ENCODE data around the gene CHD3.

The CHD3 gene

DNA sequence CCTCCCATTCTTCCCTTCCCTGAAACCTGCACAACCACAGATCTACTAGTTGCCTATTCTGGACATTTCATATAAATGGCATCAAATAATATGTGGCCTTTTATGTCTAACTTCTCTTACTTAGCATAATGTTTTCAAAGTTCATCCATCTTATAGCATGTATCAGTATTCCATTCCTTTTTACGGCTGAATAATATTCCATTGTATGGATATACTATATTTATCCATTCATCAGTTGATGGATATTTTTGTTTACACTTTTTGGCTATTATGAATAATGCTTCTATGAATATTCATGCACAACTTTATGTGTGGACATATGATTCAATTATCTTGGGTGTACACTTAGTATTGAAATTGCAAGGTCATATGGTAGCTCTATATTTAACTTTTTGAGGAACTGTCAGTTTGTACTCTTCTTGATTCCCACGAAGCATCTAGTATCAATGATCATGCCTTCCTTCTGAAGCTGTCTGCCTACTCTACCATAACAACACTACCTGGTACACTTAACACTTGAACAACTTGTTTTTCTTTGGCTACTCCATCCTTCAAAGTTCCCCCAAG, 12.7 kb upstream of the CHD3 start:
- DNase-seq = no peak

DNA sequence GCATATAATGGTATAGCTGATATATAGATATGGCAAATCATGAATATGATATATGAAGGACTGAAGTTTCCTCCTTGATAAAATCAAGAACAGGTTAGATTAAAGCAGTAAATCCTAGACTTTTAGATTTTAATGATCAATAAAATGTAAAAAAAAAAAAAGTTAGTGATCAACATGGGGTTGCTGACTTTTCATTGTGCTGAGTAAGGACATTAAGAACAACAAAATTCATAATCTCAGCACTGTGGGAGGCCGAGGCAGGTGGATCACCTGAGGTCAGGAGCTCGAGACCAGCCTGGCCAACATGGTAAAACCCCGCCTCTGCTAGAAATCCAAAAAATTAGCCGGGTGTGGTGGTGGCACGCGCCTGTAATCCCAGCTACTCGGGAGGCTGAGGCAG, 10.4 kb upstream of the CHD3 start:
- no peak for DNase-seq

DNA sequence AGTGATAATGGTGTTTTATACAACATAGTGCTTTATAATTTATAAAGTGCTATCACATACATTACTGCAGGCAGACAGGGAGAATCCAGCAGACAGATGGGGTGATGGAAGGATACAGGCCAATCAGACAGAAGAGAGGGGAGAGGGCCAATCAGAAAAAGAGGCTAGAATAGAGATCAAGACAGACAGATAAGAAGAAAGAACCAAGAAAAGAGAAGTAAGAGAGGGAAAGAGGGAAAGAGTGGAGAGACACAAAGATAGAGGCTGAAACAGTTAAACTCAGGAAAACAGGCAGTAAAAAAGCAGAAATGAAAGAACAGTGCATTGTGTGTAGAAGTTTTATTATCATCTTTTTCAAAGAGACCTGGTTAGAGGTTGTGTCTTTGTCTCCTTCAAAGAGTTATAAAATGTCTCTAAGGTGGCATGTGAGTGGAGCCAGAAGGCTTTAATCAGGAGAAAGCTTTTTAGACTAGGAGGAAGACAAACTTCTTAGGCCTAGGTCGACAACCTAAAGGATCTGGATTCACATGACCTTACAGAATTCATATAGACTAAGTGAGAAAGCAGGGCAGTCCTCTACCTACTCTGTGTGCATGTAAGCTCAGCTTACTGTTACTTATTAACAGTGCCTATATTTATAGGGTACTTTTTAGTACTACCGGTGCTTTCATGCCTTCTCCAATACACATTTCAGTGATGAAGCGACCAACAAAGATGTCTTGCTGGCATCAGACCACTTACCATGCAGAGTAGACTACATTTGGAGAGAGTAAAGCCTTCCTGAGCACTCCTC, 8.3 kb upstream of the CHD3 start:
- no peak for DNase-seq

DNA sequence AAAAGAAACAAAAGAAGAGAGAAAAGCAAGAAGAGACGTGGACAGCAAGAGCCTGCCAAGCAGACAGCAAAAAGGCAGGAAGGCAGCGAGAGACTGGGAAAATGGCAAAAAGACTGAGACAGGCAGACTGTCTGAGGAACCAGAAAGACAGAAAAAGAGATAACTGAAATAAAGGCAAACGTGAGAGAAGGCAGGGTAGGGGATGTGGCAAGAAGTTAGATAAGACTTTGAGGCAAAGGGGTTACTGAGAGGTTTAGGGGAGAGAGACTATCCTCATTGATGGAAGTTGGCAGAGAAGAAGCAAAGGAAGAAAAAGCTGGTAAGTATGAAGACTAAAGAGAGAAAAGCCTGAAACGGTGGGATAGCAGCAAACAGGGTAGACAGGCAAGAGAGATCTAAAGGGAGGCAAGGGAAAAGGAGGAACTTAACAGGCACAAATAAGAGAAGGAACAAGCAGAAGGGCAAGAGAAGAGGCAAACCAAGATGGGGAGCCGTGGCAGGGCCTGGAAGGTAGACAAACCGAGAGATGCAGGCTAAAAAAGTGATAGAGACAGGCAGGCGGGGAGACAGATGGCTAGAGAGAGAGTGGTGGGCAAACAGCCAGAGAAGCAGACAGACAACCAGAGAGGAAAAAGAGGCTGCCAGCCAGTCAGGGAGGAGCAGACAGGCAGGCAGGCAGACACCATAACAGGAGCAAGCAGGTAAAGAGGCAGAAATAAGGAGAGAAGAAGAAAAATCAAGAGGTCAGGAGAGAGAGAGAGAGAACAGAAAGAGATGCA, 7.1 kb upstream of the CHD3 start:
- DNase-seq = peak; percentile 86

DNA sequence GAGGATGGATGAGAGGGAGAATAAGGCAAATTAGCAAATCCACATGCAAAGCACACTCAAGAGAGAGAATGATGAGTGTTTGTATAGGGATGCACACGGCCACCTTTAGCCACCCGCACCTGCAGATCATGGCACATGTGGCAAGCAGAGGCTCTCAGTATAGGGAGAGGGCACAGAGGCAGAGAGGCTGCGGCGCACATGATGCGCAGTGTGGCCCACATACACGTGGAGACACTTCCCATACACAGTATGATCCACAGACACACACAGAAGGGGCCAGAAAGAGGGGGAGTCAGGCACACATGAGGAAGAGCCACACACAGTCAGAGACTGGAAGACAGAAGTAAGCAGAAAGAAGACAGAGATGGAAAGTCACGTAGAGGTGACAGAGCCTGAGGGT, 6.5 kb upstream of the CHD3 start:
- peak; percentile 95 for DNase-seq

DNA sequence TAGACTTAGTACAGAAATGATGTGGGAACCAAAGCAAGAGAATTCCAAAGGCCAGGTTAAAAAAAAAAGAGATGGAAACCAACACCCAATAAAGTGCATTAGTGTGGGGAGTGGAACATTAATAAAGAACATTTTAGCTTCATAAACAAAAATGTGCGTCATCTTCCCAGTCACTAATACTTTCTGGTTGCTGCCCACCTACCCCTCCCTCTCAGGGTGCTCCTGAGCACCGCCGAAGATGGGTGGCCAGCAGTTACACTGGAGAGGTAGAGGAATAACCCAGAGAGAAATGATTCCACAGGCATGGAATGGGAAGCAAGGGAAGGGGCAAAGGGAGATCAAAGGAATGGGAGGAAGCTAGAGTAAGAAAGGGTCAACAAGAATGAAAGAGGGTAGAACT, 6.0 kb upstream of the CHD3 start:
- DNase-seq = no peak

DNA sequence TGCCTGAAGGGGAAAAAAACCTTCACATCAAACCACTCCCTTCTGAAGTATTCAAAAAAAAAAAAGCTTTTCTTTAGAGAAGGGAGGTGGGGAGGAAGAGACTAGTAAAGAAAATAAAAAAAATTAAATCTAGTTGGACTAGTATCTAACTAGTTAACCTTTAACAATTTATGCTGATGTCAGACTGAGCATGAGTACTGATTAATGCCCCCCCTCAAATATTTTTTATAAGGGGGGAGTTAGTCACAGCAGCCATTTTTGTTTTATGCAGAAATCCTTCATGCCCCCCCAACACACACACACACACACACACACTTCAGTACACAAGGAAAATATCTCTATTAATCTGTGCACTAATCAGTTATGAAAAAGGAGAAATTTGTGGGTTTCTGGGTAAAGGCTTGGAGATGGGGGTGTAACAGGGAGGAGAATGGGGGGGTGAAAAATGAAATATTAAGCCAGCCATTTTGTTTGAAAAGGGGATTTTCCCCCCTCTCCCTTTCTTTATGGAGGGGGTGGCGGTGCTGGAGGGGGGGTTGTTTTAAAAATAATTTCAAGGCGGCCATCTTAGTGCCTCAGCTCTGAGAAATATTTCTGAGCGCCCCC, 4.7 kb upstream of the CHD3 start:
- DNase-seq = peak; percentile 78

DNA sequence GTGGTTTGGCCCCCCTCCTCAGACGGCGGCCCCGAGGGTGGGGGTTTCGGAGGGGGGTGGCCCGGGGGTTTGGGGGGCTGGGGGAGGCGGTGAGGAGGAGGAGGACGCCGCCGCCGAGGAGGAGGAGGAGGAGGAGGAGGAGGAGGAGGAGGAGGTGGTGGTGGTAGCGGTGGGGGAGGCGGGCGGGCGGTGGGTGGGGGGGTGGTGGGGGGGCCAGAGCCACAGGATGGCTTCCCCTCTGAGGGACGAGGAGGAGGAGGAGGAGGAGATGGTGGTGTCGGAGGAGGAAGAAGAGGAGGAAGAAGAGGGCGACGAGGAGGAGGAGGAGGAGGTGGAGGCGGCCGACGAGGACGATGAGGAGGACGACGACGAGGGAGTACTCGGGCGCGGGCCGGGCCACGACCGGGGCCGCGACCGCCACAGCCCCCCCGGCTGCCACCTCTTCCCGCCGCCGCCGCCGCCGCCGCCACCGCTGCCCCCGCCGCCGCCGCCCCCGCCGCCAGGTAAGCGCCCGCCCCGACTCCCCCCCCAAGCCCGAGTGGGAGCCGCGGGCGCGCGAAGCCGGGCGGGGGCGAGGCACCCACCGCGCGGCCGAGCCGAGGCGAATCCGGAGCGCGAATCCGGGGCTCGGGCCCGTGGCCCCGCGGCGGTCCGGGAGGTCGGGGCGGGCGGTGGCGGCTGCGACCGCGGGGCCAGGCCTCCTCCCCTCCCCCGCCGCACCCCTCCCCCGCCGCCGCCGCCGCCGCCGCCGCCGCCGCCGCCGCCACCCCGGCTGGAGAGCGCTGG, 3.8 kb upstream of the CHD3 start:
- peak; percentile 74 for DNase-seq

DNA sequence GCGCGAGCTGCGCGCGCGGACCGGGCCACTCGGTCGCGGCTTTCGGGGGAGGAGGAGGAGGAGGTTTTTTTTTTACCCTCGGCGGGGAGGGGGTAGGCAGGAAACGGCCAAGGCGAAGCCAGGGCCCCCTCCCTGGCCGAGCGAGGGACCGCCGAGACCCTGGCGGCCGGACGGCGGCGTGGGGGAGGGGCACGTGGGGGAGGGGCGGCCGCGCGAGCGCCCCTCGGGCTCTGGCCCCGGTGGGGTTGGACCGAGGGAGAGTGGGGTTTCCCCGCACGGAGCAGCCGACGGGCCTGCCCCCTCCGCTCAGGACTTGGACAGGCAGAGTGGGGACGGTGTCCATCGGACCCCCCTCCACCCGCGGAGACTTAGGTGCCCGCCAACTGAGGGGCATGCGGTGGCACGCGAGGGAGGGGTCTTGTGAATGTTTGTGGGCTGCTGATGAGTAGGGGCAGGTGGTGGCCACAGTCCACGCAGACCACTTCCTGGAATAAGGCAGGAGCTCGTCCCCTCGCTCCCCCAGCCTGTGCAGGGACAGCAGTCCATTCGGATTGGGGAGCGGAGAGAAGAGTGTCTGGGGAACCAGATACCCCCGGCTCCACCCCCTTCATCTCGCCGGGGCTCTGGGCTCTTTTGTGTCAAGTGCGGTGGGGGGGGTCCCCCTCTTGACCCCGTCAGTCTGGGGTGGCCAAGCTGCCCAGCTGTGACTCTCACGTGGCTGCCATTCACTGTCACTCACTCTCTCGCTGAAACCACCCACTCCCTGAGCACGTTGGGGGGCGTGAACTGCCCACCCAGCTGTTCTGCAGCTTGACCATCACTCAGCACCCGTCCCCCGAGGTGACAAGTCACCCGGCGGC, 3.0 kb upstream of the CHD3 start:
- peak; percentile 84 for DNase-seq

DNA sequence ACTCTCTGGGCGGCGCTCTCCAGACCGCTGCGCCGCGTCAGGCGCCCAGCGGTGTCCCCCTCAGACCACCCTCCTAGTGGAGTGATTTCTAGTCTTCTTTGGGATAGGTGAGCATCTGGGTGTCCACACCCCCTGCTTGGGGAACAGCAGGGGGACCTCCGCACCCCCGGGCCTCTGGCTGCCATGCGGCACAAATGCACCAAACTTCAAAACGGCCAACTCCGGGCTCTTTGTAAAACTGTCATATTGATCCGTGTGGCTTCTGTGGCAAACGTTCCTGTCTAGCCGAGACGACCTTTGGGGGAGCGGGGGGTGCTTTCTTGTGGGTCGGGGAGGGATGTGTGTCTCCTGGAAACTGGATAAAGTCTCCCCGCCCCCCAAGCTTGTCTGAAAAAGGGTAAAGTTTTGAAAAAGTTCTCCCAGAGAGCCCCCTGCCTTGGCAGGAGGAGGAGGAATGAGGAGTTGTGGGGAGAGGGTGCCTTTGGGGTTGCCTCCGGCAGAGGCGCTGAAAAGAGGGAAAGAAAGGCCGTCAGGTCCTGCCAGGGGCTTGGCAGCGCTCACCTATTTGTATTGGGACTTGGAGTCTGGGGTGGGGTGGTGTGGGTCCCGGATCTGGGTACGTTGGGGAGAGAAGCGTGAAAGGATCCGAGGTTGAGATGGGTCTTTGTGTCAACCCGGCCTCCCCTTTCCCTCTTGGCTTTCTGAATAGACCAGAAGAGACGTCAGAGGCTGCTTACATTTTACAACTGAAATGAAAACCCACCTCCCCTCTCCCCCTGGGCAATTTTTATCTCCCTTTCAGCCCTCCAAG, 2.2 kb upstream of the CHD3 start:
- DNase-seq = peak; percentile 78

DNA sequence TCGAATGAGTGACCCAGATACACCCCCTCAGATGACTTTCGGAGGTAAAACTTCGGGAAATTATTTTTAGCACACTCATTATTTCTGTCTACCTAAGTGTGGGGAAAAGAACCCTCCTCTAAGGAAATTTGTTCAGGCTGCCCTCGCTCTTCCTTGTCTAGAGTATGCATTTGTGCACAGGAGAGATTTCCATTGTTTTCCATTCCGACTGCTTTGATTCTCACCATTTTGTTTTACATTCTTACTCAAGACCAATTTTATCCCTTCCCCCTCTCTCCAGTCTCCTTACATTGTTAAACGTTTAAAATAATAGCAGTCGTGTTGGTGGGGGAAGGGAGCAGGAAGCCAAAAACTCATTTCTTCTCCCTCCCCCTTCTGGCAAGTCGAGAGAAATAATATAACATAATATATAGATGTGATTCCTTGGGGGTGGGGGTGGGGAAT, 1.5 kb upstream of the CHD3 start:
- DNase-seq = peak; percentile 90

DNA sequence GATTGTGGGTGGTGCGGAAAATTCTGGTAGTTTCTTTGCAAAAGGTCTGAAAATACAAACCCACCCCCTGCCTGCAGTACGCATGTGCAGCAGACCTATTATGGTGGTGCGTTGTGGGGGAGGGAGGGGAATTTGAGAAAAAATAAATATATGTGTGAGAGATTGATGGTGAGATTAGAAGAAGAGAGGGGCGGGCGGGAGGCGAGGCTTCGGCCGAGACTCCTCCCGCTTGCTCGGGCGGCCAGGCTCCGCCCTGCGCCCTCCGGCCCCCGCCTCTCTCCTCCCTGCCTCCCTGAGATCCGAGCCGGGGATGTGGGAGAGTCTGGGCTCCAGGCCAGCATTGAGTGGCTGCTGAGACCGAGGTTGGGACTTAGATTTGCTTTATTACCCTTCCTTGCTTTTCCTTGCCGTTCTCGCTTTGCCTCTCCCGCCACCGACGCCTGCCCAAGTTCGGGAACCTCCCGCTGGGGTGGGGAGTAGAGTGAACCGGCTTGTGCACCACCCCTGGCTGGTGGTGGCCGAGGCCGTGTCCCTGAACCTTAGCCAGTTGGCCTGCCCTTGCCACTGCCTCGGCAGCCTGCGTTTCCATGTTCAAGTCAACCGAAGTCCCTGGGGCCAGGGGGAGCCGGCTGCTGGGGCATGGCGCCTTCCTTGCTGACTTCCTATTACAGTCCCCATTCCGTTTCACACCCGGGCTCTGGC, 956 bp upstream of the CHD3 start:
- DNase-seq = peak; percentile 99

DNA sequence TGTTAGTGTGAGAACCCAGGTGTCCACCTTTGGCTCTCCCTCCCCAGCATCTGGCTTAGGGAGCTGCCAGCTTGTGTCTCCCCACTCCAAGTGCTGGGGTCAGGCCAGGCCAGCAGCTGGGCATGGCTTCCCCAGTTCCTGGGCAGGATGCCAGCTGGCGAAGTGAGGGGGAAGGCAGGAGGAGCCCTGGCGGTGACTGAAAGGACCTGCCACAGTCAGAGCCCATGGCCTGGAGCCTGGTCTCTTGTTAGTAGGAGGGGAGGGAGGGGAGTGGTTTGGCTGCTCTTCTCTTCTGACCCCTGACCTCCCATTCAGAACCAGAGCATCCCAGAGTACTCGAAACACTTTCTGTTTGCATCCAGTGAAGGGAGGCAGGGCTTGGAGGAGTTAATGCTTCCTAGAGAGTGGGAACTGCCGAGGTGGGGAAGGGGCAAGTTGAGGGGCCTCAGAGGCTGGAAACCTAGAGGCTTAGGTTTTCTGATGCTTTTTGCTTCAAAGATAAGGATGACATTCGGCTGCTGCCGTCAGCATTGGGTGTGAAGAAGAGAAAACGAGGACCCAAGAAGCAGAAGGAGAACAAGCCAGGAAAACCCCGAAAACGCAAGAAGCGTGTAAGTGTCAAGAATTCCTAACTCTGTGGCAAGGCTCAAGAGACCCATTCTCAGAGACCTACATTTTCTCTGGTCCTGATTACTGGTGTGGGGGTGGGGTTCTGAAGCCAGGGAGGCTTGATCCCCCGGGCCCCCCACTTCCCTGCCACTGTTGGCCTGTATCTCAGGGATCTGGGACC, 772 bp downstream of the CHD3 start:
- peak; percentile 99 for DNase-seq

DNA sequence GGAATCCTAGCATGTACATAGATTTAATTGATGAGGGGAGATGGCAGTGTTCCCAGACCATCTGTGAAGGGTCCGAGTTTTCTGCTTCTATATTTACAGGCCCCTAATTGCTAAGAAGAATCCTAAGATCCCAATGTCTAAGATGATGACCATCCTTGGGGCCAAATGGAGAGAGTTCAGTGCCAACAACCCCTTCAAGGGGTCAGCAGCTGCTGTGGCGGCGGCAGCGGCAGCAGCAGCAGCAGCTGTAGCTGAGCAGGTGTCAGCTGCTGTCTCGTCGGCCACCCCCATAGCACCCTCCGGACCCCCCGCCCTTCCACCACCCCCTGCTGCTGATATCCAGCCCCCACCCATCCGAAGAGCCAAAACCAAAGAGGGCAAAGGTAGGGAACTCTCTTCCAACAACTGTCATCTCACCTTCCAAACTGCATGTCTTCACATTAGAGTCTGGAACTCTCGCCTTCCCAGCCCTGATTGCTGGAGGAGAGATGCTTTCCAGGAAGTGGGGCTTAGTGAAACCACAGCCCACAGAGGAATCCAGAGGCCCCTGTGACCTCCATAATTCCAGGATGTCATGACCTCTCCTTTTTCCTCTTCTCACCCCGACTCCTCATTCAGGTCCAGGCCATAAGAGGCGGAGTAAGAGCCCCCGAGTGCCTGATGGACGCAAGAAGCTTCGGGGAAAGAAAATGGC, 4.7 kb downstream of the CHD3 start:
- no peak for DNase-seq

DNA sequence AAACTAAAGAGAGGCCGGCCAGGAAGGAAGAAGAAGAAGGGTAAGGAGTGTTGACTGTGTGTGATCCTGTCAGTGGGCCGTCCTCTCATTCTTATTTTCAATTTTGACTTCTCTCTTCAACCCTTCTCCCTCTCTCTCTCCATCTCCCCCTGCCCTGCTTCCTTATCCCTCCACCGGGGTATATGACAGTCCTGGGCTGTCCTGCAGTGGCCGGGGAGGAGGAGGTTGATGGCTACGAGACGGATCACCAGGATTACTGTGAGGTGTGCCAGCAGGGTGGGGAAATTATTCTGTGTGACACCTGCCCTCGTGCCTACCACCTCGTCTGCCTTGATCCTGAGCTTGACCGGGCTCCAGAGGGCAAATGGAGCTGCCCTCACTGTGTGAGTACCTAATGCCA, 5.6 kb downstream of the CHD3 start:
- no peak for DNase-seq

DNA sequence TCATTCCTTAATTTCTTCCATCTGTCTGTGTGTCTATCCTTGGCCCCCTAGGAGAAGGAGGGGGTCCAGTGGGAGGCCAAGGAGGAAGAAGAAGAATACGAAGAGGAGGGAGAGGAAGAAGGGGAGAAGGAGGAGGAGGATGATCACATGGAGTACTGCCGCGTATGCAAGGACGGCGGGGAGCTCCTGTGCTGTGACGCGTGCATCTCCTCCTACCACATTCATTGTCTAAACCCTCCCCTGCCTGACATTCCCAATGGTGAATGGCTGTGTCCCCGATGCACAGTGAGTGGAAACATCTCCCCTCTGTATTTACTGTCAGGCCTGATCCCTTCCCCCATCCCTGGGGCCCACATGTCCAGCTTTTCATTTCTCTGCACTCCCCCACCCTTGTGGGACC, 6.3 kb downstream of the CHD3 start:
- no peak for DNase-seq

DNA sequence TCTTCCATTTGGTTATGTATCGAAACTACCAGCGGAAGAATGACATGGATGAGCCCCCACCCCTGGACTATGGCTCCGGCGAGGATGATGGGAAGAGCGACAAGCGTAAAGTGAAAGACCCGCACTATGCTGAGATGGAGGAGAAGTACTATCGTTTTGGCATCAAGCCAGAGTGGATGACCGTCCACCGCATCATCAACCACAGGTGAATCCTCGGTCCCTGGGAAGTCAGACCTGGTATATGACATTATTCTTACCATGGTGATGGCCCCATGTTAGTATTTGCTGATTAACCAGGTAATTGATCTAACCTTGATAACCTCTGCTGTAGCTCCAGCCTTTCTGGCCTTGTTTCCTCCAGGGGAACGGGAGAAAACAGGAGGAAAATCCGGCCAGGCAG, 8.5 kb downstream of the CHD3 start:
- DNase-seq = no peak

DNA sequence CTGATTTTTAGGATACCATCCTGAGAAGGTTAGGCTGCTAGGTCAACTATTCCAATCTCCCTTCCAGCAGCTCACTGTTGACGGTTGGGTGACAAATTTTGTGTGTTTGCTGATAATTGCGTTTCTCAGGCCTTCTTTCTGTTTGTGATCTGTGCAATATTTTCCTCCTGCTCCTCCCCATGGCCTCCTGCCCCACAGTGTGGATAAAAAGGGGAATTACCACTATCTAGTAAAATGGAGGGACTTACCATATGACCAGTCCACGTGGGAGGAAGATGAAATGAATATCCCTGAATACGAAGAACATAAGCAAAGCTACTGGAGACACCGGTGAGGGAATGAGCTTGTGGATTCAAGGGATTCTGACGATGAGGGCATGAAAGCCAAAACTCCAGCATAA, 9.2 kb downstream of the CHD3 start:
- DNase-seq = peak; percentile 74

Data from DMS53 (cell line).